Panc1 (cell line): Measurements from ENCODE around the gene DAAM2.

Source experiments
- POLR2AphosphoS5 ChIP-seq: IDR thresholded peaks from 2 replicates; pipeline ENCODE4 v1.6.1; 2012; ENCODE audit warnings: mild to moderate bottlenecking, low read depth, low read length, moderate library complexity
- TF ChIP-seq, protein P1 (sequence below): fragments of 450-650 bp; IDR thresholded peaks from 2 replicates; pipeline ENCODE4 v1.5.1; 2017; ENCODE audit warnings: mild to moderate bottlenecking
- TF ChIP-seq, protein P2 (sequence below), 2 experiments: IDR thresholded peaks; 2 replicates each; pipeline ENCODE4 v1.6.1; 2011 to 2012; ENCODE audit warnings: low read depth in 2 of 2, control low read depth in 1 of 2, low read length in 1 of 2, mild to moderate bottlenecking in 1 of 2, moderate library complexity in 1 of 2; ENCODE audit not compliant: insufficient read depth in 1 of 2

DNA sequence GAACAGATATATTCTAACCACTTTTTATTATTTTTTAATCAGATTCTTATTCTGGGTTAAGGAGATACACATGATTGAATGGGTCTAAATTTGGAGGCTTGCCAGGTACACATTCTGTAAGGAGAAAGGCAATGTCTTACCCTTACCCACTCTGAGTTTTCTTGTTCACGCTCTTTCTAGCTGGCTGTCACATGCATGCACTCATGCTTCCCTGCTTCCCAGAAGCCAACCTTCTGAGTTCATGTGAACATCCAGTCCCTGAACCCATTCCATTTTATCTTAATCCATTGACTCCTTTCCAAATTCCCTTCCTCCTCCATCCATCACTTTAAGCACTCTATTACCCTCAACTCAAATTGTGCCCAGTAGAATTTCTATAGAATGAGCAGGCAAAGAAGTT lies 159.5 kb downstream of the DAAM2 start:
- TF ChIP-seq, protein P1, sequence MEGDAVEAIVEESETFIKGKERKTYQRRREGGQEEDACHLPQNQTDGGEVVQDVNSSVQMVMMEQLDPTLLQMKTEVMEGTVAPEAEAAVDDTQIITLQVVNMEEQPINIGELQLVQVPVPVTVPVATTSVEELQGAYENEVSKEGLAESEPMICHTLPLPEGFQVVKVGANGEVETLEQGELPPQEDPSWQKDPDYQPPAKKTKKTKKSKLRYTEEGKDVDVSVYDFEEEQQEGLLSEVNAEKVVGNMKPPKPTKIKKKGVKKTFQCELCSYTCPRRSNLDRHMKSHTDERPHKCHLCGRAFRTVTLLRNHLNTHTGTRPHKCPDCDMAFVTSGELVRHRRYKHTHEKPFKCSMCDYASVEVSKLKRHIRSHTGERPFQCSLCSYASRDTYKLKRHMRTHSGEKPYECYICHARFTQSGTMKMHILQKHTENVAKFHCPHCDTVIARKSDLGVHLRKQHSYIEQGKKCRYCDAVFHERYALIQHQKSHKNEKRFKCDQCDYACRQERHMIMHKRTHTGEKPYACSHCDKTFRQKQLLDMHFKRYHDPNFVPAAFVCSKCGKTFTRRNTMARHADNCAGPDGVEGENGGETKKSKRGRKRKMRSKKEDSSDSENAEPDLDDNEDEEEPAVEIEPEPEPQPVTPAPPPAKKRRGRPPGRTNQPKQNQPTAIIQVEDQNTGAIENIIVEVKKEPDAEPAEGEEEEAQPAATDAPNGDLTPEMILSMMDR: no peak
- TF ChIP-seq, protein P2, sequence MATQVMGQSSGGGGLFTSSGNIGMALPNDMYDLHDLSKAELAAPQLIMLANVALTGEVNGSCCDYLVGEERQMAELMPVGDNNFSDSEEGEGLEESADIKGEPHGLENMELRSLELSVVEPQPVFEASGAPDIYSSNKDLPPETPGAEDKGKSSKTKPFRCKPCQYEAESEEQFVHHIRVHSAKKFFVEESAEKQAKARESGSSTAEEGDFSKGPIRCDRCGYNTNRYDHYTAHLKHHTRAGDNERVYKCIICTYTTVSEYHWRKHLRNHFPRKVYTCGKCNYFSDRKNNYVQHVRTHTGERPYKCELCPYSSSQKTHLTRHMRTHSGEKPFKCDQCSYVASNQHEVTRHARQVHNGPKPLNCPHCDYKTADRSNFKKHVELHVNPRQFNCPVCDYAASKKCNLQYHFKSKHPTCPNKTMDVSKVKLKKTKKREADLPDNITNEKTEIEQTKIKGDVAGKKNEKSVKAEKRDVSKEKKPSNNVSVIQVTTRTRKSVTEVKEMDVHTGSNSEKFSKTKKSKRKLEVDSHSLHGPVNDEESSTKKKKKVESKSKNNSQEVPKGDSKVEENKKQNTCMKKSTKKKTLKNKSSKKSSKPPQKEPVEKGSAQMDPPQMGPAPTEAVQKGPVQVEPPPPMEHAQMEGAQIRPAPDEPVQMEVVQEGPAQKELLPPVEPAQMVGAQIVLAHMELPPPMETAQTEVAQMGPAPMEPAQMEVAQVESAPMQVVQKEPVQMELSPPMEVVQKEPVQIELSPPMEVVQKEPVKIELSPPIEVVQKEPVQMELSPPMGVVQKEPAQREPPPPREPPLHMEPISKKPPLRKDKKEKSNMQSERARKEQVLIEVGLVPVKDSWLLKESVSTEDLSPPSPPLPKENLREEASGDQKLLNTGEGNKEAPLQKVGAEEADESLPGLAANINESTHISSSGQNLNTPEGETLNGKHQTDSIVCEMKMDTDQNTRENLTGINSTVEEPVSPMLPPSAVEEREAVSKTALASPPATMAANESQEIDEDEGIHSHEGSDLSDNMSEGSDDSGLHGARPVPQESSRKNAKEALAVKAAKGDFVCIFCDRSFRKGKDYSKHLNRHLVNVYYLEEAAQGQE (IDR thresholded peaks at IDR 0.05; ENCODE audit: insufficient read depth in 1 of 2, low read depth in 2 of 2, low read length in 1 of 2): no peak
- TF ChIP-seq POLR2AphosphoS5: no peak
